Glomerular visceral epithelial cell (primary cell): Measurements from ENCODE around the gene OR6F1.
"Not testable (repeated sequence)": the region's sequence is repeated elsewhere in the genome, so short reads cannot be mapped to it uniquely, and the experiment has no call there.

Source experiments
- DNase-seq: peaks from one replicate; pipeline ENCODE4 v3.0.0-alpha.2; 2016; ENCODE audit errors: extremely low spot score

OR6F1 gene

GRCh38 chr1:247716546-247716945 lies at the start of gene OR6F1:
Gene OR6F1 (minus strand): TSS chr1:247716646. CDS start chr1:247712755, 3,891 bp downstream.
- no peak for DNase-seq

- DNase-seq: no peak
Measured at GRCh38 chr1:247760456-247760855, 44.0 kb upstream of the OR6F1 start, which contains the start of gene OR1C1. Gene OR1C1 (minus strand): TSS chr1:247760556. CDS start chr1:247758406, 2,150 bp downstream.

- not testable (repeated sequence) for DNase-seq
Measured at GRCh38 chr1:247754311-247754710, 37.9 kb upstream of the OR6F1 start.

GRCh38 chr1:247749870-247750269 lies 33.4 kb upstream of the OR6F1 start:
- DNase-seq: no peak

- no peak for DNase-seq
Measured at GRCh38 chr1:247748041-247748440, 31.6 kb upstream of the OR6F1 start, which contains the start of gene OR14A2. Gene OR14A2 (minus strand): TSS chr1:247748141.

GRCh38 chr1:247747616-247748015 lies 31.2 kb upstream of the OR6F1 start:
- DNase-seq: peak; percentile 65

- peak; percentile 56 for DNase-seq
Measured at GRCh38 chr1:247746391-247746935, 30.0 kb upstream of the OR6F1 start.

- peak; percentile 67 for DNase-seq
Measured at GRCh38 chr1:247742215-247742760, 25.8 kb upstream of the OR6F1 start.

GRCh38 chr1:247741756-247742155 lies 25.3 kb upstream of the OR6F1 start:
- no peak for DNase-seq

- peak; percentile 14 for DNase-seq
Measured at GRCh38 chr1:247740721-247741120, 24.3 kb upstream of the OR6F1 start.

GRCh38 chr1:247738315-247738714 lies 21.9 kb upstream of the OR6F1 start, which contains the start of gene OR14K1:
Gene OR14K1 (plus strand): TSS chr1:247738615. CDS start chr1:247738615, 0 bp downstream.
- no peak for DNase-seq

- DNase-seq: no peak
Measured at GRCh38 chr1:247721222-247721621, 4.8 kb upstream of the OR6F1 start.

- DNase-seq: no peak
Measured at GRCh38 chr1:247713753-247714152, 2.7 kb downstream of the OR6F1 start.

GRCh38 chr1:247710681-247711080 lies 5.8 kb downstream of the OR6F1 start:
- not testable (repeated sequence) for DNase-seq

- DNase-seq: no peak
Measured at GRCh38 chr1:247701338-247701737, 15.1 kb downstream of the OR6F1 start.

- DNase-seq: peak; percentile 58
Measured at GRCh38 chr1:247681288-247681897, 35.1 kb downstream of the OR6F1 start.

- DNase-seq: no peak
Measured at GRCh38 chr1:247680171-247680570, 36.3 kb downstream of the OR6F1 start.

- no peak for DNase-seq
Measured at GRCh38 chr1:247679639-247680038, 36.8 kb downstream of the OR6F1 start, which contains the start of gene OR13G1. Gene OR13G1 (minus strand): TSS chr1:247679739. CDS start chr1:247673041, 6,698 bp downstream.

GRCh38 chr1:247669225-247669624 lies 47.2 kb downstream of the OR6F1 start:
- no peak for DNase-seq
